ENCODE data around the gene RNF212.

Gene RNF212

DNA sequence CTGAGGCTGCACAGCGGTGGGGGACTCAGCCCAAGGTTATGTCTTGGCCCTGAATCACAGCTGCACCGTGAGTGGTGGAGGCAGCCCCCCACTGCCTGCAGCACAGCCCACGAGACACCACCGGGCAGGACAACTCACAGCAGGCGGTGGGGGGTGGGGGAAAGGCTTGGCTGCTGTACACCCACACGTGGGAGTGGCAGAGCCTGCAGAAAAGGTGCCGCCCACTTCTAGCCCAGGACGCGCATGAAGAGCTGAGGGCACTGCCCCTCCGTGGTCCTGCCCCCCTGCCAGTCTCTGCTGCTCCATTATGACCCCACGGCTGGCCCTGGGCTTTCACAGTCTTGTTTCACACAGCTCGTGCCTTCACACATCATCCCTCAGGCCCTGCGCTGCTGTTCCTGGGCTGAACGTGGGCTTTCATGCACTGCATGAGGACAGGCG, 61.1 kb downstream of the RNF212 start:
- ChIA-PET CTCF (interaction anchor here (0.7 kb wide), 1 partner anchor 641 kb away, joined by 4 read pairs; no protein-coding TSS in a partner anchor), POLR2A (ENCODE audit: low non-redundant PET) (no interaction called here)
- DNase-seq (ENCODE audit: low spot score), result no peak
- TF ChIP-seq, protein P1, sequence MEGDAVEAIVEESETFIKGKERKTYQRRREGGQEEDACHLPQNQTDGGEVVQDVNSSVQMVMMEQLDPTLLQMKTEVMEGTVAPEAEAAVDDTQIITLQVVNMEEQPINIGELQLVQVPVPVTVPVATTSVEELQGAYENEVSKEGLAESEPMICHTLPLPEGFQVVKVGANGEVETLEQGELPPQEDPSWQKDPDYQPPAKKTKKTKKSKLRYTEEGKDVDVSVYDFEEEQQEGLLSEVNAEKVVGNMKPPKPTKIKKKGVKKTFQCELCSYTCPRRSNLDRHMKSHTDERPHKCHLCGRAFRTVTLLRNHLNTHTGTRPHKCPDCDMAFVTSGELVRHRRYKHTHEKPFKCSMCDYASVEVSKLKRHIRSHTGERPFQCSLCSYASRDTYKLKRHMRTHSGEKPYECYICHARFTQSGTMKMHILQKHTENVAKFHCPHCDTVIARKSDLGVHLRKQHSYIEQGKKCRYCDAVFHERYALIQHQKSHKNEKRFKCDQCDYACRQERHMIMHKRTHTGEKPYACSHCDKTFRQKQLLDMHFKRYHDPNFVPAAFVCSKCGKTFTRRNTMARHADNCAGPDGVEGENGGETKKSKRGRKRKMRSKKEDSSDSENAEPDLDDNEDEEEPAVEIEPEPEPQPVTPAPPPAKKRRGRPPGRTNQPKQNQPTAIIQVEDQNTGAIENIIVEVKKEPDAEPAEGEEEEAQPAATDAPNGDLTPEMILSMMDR (conservative IDR thresholded peaks at IDR 0.05; ENCODE audit: low read depth), result no peak
- H3K27ac ChIP-seq, result no peak overlapping the region

DNA sequence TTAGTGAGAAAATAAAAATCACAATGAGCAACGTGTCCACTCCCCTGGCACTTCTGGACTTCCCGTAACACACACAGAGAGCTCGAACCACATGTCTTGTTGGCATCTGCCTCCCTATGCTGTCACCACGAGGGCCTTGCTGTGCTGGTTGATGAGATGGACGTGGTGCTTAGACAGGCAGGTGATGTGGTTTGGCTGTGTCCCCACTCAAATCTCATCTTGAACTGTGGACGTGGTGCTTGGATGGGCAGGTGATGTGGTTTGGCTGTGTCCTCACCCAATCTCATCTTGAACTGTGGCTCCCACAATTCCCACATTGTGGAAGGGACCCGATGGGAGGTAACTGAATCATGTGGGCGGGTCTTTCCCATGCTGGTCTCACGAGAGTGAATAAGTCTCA, 61.9 kb downstream of the RNF212 start:
- POLR2A ChIA-PET (ENCODE audit: low non-redundant PET), result no interaction called here
- no peak overlapping the region for H3K27ac ChIP-seq
- CTCF ChIA-PET, result no interaction called here
- TF ChIP-seq, protein P1 (conservative IDR thresholded peaks at IDR 0.05; ENCODE audit: low read depth), result no peak
- DNase-seq (ENCODE audit: low spot score), result no peak

DNA sequence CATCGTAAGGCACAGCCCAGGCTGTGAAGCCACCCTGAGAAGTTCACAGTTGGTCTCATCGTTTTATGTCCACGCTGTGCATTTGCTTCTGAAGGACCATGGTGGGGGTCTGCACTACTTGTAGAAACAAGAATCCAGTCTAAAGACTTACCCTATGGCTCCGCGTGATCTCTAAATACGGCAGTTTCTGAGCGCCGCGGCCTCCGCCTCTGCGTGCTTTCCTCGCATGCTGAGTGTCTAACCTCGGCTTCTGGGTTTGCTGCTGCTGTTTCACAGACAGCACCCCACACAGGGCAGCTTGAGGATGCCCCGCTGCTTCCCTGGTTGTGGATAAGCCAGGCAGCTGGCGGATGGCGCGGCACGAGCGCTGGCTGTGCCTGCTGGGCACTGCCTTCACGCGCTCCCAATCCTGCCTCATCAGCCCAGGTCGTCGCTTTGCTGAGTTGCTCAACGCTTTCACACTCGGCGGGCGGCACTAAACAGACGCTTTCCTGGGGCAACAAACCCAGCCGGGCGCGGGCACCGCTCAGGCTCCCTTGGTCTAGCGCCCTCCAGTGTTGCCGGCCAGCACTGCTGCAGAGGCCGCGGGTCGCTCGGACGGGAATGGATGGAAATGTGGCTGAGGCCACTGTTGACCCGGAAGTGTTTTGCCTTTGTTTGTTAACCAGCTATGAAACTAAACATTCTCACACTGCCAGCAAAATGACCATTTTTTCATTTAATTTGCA, 62.7 kb downstream of the RNF212 start:
- TF ChIP-seq, protein P1 (conservative IDR thresholded peaks at IDR 0.05; ENCODE audit: low read depth), result no peak
- CTCF ChIA-PET, result no interaction called here
- no peak for DNase-seq (ENCODE audit: low spot score)
- POLR2A ChIA-PET (ENCODE audit: low non-redundant PET), result no interaction called here
- H3K27ac ChIP-seq, result no peak overlapping the region

DNA sequence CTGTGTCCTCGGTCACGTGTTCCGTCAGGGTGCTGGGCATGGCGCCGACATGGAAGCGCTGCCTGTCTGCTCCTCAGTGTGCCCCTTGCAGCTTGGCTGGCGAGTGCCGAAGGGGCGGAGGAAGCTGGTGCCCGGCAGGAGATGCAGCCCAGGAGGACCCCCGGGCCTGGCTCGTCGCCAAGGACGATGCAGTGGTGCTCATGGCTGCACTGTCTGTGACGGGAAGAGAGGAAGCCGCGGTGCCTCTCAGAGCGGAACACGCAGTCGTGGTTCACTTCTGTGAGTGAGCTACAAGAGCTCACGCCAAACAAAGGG, 63.8 kb downstream of the RNF212 start:
- no peak for DNase-seq (ENCODE audit: low spot score)
- POLR2A ChIA-PET (ENCODE audit: low non-redundant PET), result no interaction called here
- H3K27ac ChIP-seq, result no peak overlapping the region
- TF ChIP-seq, protein P1 (conservative IDR thresholded peaks at IDR 0.05; ENCODE audit: low read depth), result no peak
- CTCF ChIA-PET, result no interaction called here

DNA sequence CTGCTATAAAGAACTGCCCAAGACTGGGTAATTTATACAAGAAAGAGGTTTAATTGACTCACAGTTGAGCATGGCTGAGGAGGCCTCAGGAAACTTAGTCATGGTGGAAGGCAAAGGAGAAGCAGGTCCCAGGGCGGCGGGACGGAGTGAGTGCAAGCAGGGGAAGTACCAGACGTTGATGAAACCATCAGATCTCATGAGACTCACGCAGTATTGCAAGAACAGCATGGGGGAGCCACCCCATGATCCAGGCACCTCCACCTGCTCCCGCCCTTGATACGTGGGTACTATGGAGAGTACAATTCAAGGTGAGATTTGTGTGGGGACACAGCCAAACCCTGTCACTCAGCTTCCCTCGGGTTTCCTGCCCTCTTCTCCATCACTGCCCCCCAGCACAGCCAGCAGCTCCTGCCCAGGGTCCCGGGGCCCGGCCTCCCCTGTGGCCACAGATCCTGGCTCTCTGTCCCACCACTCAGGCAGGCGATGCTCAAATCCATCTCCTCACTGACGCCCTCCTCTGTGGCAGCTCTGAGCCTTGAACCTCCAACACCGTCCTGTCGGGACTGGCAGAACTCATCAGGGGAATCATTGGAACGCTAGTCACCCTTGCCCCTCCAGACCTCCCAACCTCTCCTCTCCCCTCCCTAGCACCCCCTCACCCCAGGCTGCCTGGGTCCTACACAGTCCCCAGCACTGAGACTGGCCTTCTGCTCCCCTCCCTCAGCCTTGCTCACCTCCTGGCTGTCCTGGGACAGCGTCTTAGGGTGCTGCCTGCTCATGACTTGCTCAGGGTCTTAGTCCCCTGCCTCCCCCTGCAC, 64.4 kb downstream of the RNF212 start:
- TF ChIP-seq, protein P1 (conservative IDR thresholded peaks at IDR 0.05; ENCODE audit: low read depth), result no peak
- ChIA-PET CTCF (no interaction called here), POLR2A (ENCODE audit: low non-redundant PET) (no interaction called here)
- no peak overlapping the region for H3K27ac ChIP-seq
- DNase-seq (ENCODE audit: low spot score), result no peak

DNA sequence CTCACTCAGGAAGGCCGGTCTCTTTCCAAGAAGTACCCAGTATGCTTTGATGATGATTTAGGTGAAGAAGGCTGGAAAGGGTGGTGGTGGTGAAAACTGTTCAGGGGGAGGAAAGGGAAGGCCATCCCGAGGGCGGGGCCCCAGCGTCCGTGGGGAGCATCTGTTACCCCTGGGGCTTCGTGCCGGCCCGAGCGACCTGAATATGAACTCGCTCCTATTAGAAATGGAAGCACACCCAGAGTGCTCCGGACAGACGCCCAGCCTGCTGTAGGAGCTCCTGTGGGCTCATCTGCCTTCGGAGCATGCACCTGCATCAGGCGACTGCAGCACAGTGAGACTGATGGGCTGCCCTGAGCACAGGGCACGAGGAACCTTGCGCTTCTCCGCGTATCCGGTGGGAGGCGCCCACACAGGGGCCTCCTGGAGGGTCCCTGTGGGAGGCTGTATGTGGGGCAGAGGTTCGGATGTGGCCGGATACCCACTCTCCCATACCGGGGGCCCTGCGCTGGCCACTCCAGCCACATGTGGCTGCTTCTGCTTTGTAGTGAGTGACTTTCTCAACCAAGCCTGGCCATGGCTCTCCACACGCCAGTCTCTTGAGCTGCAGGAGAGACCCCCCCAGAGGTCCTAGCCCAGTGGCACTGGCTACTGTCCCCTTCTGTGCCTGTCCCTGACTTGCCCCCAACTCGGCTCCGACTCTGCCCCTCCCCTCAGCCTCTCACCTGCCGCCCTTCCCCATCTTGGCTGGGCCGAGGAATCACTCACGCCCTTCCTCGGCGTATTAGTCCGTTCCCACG, 65.2 kb downstream of the RNF212 start:
- peak overlapping the region; percentile 82 for H3K27ac ChIP-seq
- DNase-seq (ENCODE audit: low spot score), result no peak
- POLR2A ChIA-PET (ENCODE audit: low non-redundant PET), result no interaction called here
- CTCF ChIA-PET, result no interaction called here
- TF ChIP-seq, protein P1 (conservative IDR thresholded peaks at IDR 0.05; ENCODE audit: low read depth), result no peak
